Left colon (tissue), 2 donors: ENCODE results near the gene ITCH. TPM values are rescaled to one million over a fixed set of nuclear protein-coding genes. Genes with fewer than 3 reads are reported as not detected.
"Not testable (repeated sequence)": the region's sequence is repeated elsewhere in the genome, so short reads cannot be mapped to it uniquely, and the experiment has no call there.

ENCODE experiments used
- ATAC-seq: fragments of 200-7000 bp; cut with Tn5 transposase; one replicate; pipeline ENCODE4 v1.9.1; 2020; ENCODE audit warnings: mild to moderate bottlenecking, moderate library complexity
- DNase-seq, 2 donors: peaks; one replicate each; pipeline ENCODE4 v3.0.0-alpha.2; 2020
- intact Hi-C, 2 donors: fragments of 100-400 bp; cut with DNase I in 1 of 2; cut with micrococcal nuclease in 1 of 2; formaldehyde crosslinking; loops; one replicate each; pipeline versions ENCODE4 v1.11.2 to v1.14.0; 2022; cut with DNase I, micrococcal nuclease
- total RNA-seq, 2 donors: library from RNA; stranded (reverse); fragmentation: NEBNext Ultra II Directional; extraction: Animal tissue kit (Norgen Biotek cat#: 25700); gene quantifications; one replicate each; pipeline ENCODE4 v1.2.1, GENCODE V29; 2021
- donor health status: DM: no; HTN: no; CAD: no.
- donor health status: DM: yes; HTN: yes; CAD: no.

ITCH gene
- total RNA-seq, 2 donors from 2014 or later, result 69.6 to 78.3 TPM

GRCh38 chr20:34370062-34370461 lies 7.0 kb downstream of the ITCH start:
- intact Hi-C loops, result no loop called here
- no peak for ATAC-seq
- no peak for DNase-seq

GRCh38 chr20:34373445-34373844 lies 10.4 kb downstream of the ITCH start:
- ATAC-seq, result no peak
- DNase-seq, result no peak
- intact Hi-C loops, result no loop called here

GRCh38 chr20:34374209-34374760 lies 11.2 kb downstream of the ITCH start:
- peak; percentile 47 for ATAC-seq
- intact Hi-C loops, result no loop called here
- no peak for DNase-seq

- DNase-seq, result no peak
- ATAC-seq, result peak; percentile 70
- intact Hi-C loops, result no loop called here
Measured at GRCh38 chr20:34375977-34376430, 12.9 kb downstream of the ITCH start.

GRCh38 chr20:34377072-34377847 lies 14.2 kb downstream of the ITCH start:
- ATAC-seq (peak; percentile 19), DNase-seq (no peak)
- intact Hi-C loops, result no loop called here

- ATAC-seq (no peak), DNase-seq (no peak)
- intact Hi-C loops, result no loop called here
Measured at GRCh38 chr20:34382174-34382573, 19.1 kb downstream of the ITCH start.

GRCh38 chr20:34382877-34383455 lies 19.9 kb downstream of the ITCH start:
- ATAC-seq, DNase-seq, intact Hi-C loops: not testable (repeated sequence)

- ATAC-seq, result peak; percentile 57
- intact Hi-C loops, result no loop called here
- no peak for DNase-seq
Measured at GRCh38 chr20:34385464-34385863, 22.4 kb downstream of the ITCH start.

GRCh38 chr20:34388000-34388399 lies 24.9 kb downstream of the ITCH start:
- intact Hi-C loops, result no loop called here
- ATAC-seq (no peak), DNase-seq (no peak)

- intact Hi-C loops, result no loop called here
- ATAC-seq, result no peak
Measured at GRCh38 chr20:34388678-34389077, 25.6 kb downstream of the ITCH start.

GRCh38 chr20:34389206-34389953 lies 26.3 kb downstream of the ITCH start:
- intact Hi-C loops, result no loop called here
- no peak for DNase-seq
- peak; percentile 69 for ATAC-seq

More at GRCh38 chr20:34388678-34389077, 25.6 kb downstream of the ITCH start:
- DNase-seq, result no peak

- DNase-seq (no peak), ATAC-seq (no peak)
- intact Hi-C loops, result no loop called here
Measured at GRCh38 chr20:34389954-34390555, 27.0 kb downstream of the ITCH start.

GRCh38 chr20:34396408-34396807 lies 33.3 kb downstream of the ITCH start:
- intact Hi-C loops, result no loop called here
- ATAC-seq (peak; percentile 70), DNase-seq (no peak)

- intact Hi-C loops, result no loop called here
- peak; percentile 52 for ATAC-seq
- no peak for DNase-seq
Measured at GRCh38 chr20:34397096-34397495, 34.0 kb downstream of the ITCH start.

- intact Hi-C loops, DNase-seq, ATAC-seq: not testable (repeated sequence)
Measured at GRCh38 chr20:34400776-34401175, 37.7 kb downstream of the ITCH start.

GRCh38 chr20:34401741-34402455 lies 38.8 kb downstream of the ITCH start:
- DNase-seq (no peak), ATAC-seq (no peak)
- intact Hi-C loops, result no loop called here

GRCh38 chr20:34402461-34402860 lies 39.4 kb downstream of the ITCH start:
- ATAC-seq (no peak), DNase-seq (no peak)
- intact Hi-C loops, result no loop called here

GRCh38 chr20:34403063-34403827 lies 40.2 kb downstream of the ITCH start:
- no peak for ATAC-seq
- intact Hi-C loops, result no loop called here
- DNase-seq, result no peak
